Posterior cingulate gyrus (tissue), 11 donors: ENCODE data around the gene CDK11B.

Experiments
- DNase-seq, 10 donors: peaks; one replicate each; pipeline versions ENCODE4 v3.0.0 to v3.0.0-alpha.2; 2020 to 2021; ENCODE audit warnings: mixed read lengths in 3 of 10
- intact Hi-C: fragments of 100-400 bp; cut with DNase I; formaldehyde crosslinking; loops from one replicate; pipeline ENCODE4 v1.15.1; 2023

CDK11B gene

GRCh38 chr1:1593834-1594601 lies 64.8 kb downstream of the CDK11B start:
- intact Hi-C loops = no loop called here

DNA sequence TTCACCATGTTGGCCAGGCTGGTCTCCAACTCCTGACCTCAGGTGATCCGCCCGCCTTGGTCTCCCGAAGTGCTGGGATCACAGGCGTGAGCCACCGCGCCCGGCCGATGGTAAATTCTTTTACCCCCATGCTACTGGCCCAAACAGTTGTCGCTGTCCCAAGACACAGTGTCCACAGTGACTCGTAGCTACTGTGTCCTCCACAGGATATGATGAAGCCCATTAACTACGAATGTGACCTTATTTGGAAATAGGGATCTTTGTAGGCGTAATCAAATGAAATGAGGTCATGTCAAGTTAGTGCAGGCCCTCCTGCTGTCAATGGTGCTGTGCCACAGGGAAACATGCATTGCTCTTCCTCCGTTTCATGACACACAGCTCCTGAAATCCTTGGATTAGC lies 67.4 kb downstream of the CDK11B start:
- intact Hi-C loops = no loop called here

More at GRCh38 chr1:1593834-1594601, 64.8 kb downstream of the CDK11B start:
- DNase-seq = peak in 3 of 10 donors; percentile 71

More for the DNA sequence above, 67.4 kb downstream of the CDK11B start:
- DNase-seq = peak in 1 of 10 donors; percentile 20
